Activated CD8-positive, alpha-beta memory T cell treated with anti-CD3 and anti-CD28 coated beads, Interleukin-2, amount 10 ng/mL, durations not matched to agents 7 days and 5 days (primary cell): ENCODE data around the gene IREB2. TPM values are rescaled to one million over a fixed set of nuclear protein-coding genes. Genes with fewer than 3 reads are reported as not detected.

Source experiments
- total RNA-seq, 2 experiments: library from RNA; stranded (reverse); gene quantifications; one replicate each; pipeline ENCODE4 v1.2.3, GENCODE V29; 2021

IREB2 gene
- total RNA-seq, 2 experiments from 2014 or later, result 60.0 to 72.0 TPM

Other genes with a start within 250 kb of the IREB2 start
- gene ACSBG1, start 203.7 kb upstream of the IREB2 start, total RNA-seq, result under 1 TPM in 1 of 2 experiments, not detected in 1; 0.28 TPM
- 10 to 100 TPM; 34.0 to 35.8 TPM for gene DNAJA4, start 173.7 kb upstream of the IREB2 start, total RNA-seq
- 10 to 100 TPM; 40.5 to 48.1 TPM for gene SKIC8, start 138.6 kb upstream of the IREB2 start, total RNA-seq
- not detected for gene CRABP1, start 97.9 kb upstream of the IREB2 start, total RNA-seq
- 1 to 10 TPM; 1.7 to 1.9 TPM for gene HYKK, start 69.4 kb downstream of the IREB2 start, total RNA-seq
- gene PSMA4, start 102.2 kb downstream of the IREB2 start, total RNA-seq, result 100 to 1,000 TPM; 231 to 278 TPM
- 1 to 10 TPM; 2.3 to 6.8 TPM for gene CHRNA5, start 127.3 kb downstream of the IREB2 start, total RNA-seq
- not detected for gene CHRNA3, start 182.8 kb downstream of the IREB2 start, total RNA-seq
- not detected for gene CHRNB4, start 203.0 kb downstream of the IREB2 start, total RNA-seq